NCI-H460 (cell line): ENCODE results near the gene SLC22A6. TPM values are rescaled to one million over a fixed set of nuclear protein-coding genes. Genes with fewer than 3 reads are reported as not detected.
A peak's percentile ranks its signal among the peaks of the same experiment; 100 is the strongest.
"Not testable (repeated sequence)": the region's sequence is repeated elsewhere in the genome, so short reads cannot be mapped to it uniquely, and the experiment has no call there.

Experiments
- DNase-seq: peaks from one replicate; pipeline ENCODE4 v3.0.0-alpha.2; 2016; ENCODE audit warnings: low read depth; ENCODE audit errors: extremely low read depth
- total RNA-seq: library from RNA; depleted of rRNA; stranded (reverse); fragments of >200 nt; shearing (Covaris generic); gene quantifications from 2 replicates; pipeline ENCODE4 v1.2.3, GENCODE V29; 2014

Gene SLC22A6
- total RNA-seq, 1 experiment from 2014 or later = not detected

- DNase-seq = no peak
Measured at GRCh38 chr11:62994775-62995174, 10.0 kb upstream of the SLC22A6 start.

GRCh38 chr11:62988276-62988675 is 3.5 kb upstream of the SLC22A6 start:
- no peak for DNase-seq

DNA sequence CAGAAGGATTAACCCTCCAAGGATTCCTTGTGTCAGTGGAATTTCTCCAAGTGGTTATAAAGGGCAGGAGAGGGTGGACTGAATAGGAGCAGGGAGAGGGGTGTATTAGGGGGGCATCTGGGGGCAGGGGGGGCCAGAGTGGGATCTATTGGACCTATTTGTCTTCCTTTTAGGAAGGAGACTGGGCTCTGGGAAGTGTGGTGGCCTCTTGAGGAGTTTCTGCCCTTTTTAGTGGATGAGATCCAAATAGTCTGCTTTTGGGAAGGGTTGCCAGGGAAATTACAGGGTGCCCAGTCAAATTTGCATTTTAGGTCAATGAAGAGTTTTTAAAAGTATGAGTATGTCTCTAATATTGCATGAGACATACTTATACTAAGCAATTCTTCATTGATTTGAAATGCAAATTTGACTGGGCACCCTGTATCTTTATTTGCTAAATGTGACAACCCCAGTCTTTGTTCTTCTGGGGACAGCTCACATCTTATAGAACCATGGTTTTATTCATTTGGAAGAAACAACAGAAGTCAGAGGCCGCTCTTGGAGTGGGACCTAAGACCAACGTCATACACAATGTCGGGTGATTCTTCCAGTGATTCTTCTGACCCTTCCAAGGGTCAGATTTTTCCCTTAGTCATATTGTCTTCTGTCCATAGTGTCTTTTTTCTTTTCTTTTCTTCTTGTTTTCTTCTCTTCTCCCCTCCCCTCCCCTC is 429 bp upstream of the SLC22A6 start:
- DNase-seq = no peak

DNA sequence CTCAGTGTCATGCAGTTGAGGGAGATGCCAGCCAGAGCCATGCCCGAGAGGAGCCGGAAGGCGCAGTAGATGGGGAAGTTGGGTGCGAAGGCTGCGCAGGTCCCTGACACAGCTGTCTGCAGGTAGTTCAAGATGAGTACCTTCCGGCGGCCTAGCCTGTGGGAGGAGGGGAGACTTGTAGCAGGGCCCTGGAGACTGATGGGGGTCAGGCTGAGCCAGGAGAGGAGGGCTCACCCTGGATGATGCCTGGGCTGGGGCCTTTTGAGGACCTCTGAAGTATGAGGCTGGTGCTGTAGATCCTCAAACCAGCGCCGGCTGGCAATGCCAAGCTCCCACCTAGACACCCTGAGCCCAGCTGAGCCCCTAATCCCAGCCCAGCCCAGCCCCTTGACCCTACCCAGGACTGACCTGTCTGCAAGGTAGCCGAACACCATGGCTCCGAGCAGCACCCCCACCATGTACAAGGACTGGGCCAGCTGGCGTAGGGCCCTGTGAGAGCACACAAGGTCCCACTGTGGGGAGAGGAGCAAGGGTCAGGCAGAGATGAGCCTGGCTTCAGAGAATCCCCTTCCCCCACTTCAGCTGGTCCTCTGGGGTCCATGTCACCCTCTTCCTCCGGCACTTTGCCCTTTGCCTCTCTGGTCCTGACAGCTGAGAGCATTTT is 1.1 kb downstream of the SLC22A6 start:
- DNase-seq = no peak

- no peak for DNase-seq
Measured at GRCh38 chr11:62981743-62982142, 3.0 kb downstream of the SLC22A6 start.

GRCh38 chr11:62980133-62980760 is 4.5 kb downstream of the SLC22A6 start:
- no peak for DNase-seq

GRCh38 chr11:62976109-62976508 is 8.7 kb downstream of the SLC22A6 start:
- DNase-seq = no peak

GRCh38 chr11:62974848-62975522 is 9.8 kb downstream of the SLC22A6 start:
- DNase-seq = peak; percentile 14

GRCh38 chr11:62965574-62965973 is 19.2 kb downstream of the SLC22A6 start:
- DNase-seq = no peak

GRCh38 chr11:62962391-62962790 is 22.4 kb downstream of the SLC22A6 start:
- no peak for DNase-seq

- DNase-seq = no peak
Measured at GRCh38 chr11:62961017-62961570, 23.7 kb downstream of the SLC22A6 start.

DNA sequence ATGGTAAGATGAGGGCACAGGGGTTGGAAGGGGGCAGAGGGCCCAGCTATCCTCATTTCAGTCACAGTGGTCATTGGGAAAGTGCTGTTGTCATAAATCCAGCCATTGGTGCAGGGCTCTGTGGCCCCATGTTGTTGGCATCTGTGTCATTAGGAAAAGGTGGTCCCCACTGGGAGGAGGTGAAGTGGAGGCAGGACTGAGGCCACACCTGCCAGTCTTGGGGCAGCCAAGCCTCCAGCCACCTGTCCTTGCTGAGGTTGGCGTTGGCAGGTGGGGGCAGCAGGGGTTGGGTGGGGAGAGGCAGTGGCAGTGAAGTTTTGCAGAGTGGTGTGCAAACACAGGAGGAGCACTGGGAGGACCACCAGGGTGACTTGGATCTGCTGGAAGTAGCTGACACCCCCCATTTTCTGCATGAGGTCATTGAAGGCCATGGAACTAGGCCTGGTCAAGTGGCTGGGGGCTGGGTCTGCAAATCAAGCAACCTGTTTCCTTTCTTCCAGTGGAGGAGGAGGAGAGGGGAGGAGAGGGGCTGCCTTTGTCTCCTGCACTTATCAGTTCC is 25.3 kb downstream of the SLC22A6 start:
- no peak for DNase-seq

- no peak for DNase-seq
Measured at GRCh38 chr11:62958547-62959421, 26.0 kb downstream of the SLC22A6 start.

- DNase-seq = no peak
Measured at GRCh38 chr11:62957147-62957546, 27.6 kb downstream of the SLC22A6 start.

- DNase-seq = no peak
Measured at GRCh38 chr11:62954478-62954877, 30.3 kb downstream of the SLC22A6 start.

DNA sequence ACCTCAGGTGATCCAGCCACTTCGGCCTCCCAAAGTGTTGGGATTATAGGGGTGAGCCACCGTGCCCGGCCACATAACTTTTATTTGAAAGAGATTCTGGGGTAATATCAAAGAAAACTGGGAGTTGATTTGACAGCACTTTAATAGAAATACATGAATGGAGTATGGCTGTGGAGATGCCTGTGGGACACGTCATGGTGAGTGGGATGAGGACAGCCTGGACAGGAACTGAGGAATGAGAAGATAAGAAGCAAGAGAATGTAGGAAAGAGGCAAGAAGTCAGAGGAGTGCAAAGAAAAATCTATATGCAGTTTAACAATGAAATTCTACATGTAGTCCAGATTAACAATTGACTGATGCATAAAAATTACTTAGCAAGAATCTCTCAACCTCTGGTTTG is 31.0 kb downstream of the SLC22A6 start:
- no peak for DNase-seq

DNA sequence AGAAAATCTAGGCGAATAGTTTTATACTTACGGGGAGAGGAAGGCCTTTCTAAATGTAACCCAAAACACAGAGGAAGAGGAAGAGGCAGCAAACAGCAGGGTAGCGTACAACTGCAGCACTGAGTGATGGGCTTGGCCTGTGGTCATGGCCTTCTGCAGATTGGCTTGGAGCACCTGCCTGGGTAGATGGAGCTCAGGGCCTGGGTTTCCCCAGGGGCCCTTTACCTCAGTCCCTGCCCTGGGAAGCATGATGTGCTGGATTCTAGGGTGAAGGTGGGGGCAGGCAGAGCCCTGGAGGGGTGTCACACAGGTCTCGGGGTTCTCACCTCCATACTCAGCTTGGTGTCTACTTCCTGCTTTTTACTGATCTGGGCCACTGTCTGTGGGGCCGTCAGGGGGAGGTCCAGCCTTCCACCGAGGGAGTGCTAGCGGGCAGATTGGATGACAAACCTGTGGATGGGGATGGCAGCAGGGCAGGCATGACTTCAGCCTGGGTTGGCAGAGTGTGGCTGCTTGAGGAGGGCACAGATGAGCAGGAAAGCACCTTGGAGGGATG is 35.9 kb downstream of the SLC22A6 start:
- DNase-seq = no peak

DNA sequence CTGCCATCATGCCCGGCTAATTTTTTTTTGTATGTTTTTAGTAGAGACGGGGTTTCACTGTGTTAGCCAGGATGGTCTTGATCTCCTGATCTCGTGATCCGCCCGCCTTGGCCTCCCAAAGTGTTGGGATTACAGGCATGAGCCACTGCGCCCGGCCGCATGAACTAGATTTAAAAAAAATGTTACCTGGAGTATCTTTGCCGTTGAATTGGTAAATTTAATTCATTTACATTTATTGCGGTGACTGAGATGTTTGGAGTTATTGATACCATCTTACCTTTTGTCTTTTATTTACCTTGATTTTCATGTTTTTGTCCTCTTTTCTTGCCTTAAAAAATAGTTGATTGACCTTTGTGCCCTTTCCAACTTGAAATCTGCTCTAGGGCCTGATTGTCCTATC is 39.2 kb downstream of the SLC22A6 start:
- not testable (repeated sequence) for DNase-seq

- not testable (repeated sequence) for DNase-seq
Measured at GRCh38 chr11:62937528-62937927, 47.2 kb downstream of the SLC22A6 start.

DNA sequence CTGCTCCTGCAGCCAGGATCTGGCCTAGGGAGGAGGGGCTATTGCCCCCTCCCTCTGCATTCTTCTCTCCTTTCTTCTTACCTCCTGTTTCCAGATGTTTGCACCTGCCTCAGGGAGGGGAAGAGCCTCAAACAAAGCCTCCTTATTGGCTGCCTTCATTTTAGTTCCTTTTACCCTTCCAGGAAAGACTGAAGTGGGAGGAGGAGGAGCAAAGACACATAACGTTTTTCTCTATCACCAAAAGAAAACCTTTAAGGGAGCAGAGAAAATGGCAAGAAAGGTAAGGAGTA is 50.3 kb downstream of the SLC22A6 start:
- DNase-seq = no peak
